ENCODE results near the gene STAG2. TPM values are rescaled to one million over a fixed set of nuclear protein-coding genes. Genes with fewer than 3 reads are reported as not detected.

The STAG2 gene
- total RNA-seq, 1 donor: 91.2 TPM

DNA sequence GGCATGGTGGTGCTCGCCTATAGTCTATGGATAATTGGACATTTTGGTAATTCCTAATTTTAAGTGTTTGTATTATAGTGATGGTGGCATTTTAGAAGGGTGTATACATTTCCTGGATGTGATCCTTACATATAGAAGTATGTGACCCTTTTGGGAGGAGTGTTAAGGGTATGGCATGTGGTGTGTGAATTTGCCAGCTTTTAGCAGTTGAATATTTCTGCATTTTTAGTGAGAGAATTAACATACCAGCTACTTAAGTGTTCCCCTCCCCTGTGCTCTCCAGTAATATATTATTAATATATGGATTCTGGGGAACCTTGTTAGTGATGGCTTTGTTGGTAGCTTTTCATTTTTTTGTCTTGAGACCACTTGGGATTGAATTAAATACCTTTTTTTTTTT, 55.3 kb downstream of the STAG2 start:
- H3K4me1 ChIP-seq (ENCODE audit: insufficient read depth, low read length): no peaks in the 10 kb centered on the region
- H2AFZ ChIP-seq (ENCODE audit: low read length): no peak overlapping the region
- no peaks in the 10 kb centered on the region for H3K9me3 ChIP-seq (ENCODE audit: low read depth, low read length)
- TF ChIP-seq, protein P1, sequence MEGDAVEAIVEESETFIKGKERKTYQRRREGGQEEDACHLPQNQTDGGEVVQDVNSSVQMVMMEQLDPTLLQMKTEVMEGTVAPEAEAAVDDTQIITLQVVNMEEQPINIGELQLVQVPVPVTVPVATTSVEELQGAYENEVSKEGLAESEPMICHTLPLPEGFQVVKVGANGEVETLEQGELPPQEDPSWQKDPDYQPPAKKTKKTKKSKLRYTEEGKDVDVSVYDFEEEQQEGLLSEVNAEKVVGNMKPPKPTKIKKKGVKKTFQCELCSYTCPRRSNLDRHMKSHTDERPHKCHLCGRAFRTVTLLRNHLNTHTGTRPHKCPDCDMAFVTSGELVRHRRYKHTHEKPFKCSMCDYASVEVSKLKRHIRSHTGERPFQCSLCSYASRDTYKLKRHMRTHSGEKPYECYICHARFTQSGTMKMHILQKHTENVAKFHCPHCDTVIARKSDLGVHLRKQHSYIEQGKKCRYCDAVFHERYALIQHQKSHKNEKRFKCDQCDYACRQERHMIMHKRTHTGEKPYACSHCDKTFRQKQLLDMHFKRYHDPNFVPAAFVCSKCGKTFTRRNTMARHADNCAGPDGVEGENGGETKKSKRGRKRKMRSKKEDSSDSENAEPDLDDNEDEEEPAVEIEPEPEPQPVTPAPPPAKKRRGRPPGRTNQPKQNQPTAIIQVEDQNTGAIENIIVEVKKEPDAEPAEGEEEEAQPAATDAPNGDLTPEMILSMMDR (IDR thresholded peaks at IDR 0.05; ENCODE audit: extremely low read depth, low read depth, low read length): no peak
- peaks cover 16% of the 10 kb centered on the region for H4K20me1 ChIP-seq (ENCODE audit: insufficient read depth, low read length)
- peak; percentile 18 for DNase-seq (ENCODE audit: insufficient read length, low spot score, missing footprints)
- peaks cover 89% of the 10 kb centered on the region for H3K79me2 ChIP-seq (ENCODE audit: insufficient read depth, low read length)
- H3K27me3 ChIP-seq (ENCODE audit: insufficient read depth, low read length): no peaks in the 10 kb centered on the region
- H3K4me2 ChIP-seq (ENCODE audit: insufficient read depth, low read length): no peak overlapping the region
- H3K36me3 ChIP-seq (ENCODE audit: insufficient read depth, low read length): no peaks in the 10 kb centered on the region
- H3K27ac ChIP-seq (ENCODE audit: low read depth, low read length): no peak overlapping the region
- H3K4me3 ChIP-seq (ENCODE audit: insufficient read depth, low read length): no peak overlapping the region

DNA sequence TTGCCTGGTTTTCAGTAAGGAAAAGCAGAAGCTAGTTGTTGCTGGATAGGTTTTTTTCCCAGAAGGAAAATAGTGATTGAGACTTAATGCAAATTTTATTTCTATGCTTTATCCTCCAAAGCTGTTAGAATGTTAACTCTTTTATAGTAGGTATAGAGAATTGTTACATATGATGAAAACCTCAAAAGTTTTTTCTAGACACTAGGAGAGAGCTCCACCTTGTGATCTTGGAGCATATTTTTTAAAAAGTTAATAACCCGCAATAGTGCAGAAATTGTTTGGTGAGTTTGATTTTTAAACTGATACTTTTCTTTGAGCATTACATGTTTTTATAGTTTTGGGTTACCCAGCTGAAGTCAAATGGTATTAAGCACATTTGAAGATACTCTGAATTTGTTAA, 56.5 kb downstream of the STAG2 start:
- TF ChIP-seq, protein P1 (IDR thresholded peaks at IDR 0.05; ENCODE audit: extremely low read depth, low read depth, low read length): peak; percentile 21

DNA sequence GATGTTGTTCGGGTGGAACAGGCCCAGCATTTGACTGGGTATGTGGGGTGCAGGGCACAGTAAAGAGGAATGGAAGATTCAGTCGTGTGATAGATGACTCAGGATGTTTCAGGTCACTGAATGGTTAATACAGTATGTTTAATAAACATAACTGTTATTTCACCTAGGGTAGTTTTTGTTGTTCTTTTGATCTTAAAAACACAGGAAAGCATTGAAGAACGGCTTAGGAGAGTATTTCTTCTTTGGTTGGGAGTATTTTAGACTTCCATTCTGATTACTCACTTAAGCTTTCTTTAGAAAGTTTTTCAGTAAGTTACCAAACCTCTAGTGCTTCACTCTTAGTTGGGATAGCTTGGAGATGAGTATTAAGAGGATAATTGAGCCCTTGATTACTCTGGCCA, 62.3 kb downstream of the STAG2 start:
- TF ChIP-seq, protein P1 (IDR thresholded peaks at IDR 0.05; ENCODE audit: extremely low read depth, low read depth, low read length): no peak
- H3K4me2 ChIP-seq (ENCODE audit: insufficient read depth, low read length): peak overlapping the region; percentile 17
- H2AFZ ChIP-seq (ENCODE audit: low read length): no peak overlapping the region
- peaks cover 38% of the 10 kb centered on the region for H3K79me2 ChIP-seq (ENCODE audit: insufficient read depth, low read length)
- no peaks in the 10 kb centered on the region for H3K27me3 ChIP-seq (ENCODE audit: insufficient read depth, low read length)
- no peaks in the 10 kb centered on the region for H3K36me3 ChIP-seq (ENCODE audit: insufficient read depth, low read length)
- no peaks in the 10 kb centered on the region for H3K9me3 ChIP-seq (ENCODE audit: low read depth, low read length)
- DNase-seq (ENCODE audit: insufficient read length, low spot score, missing footprints): no peak
- H3K4me1 ChIP-seq (ENCODE audit: insufficient read depth, low read length): peaks cover 5% of the 10 kb centered on the region
- no peak overlapping the region for H3K4me3 ChIP-seq (ENCODE audit: insufficient read depth, low read length)
- H4K20me1 ChIP-seq (ENCODE audit: insufficient read depth, low read length): no peaks in the 10 kb centered on the region
- H3K27ac ChIP-seq (ENCODE audit: low read depth, low read length): peak overlapping the region; percentile 32

More for the DNA sequence above, 56.5 kb downstream of the STAG2 start:
- no peaks in the 10 kb centered on the region for H3K36me3 ChIP-seq (ENCODE audit: insufficient read depth, low read length)
- no peak overlapping the region for H3K27ac ChIP-seq (ENCODE audit: low read depth, low read length)
- H3K4me3 ChIP-seq (ENCODE audit: insufficient read depth, low read length): no peak overlapping the region
- peaks cover 84% of the 10 kb centered on the region for H3K79me2 ChIP-seq (ENCODE audit: insufficient read depth, low read length)
- H3K27me3 ChIP-seq (ENCODE audit: insufficient read depth, low read length): no peaks in the 10 kb centered on the region
- no peak overlapping the region for H3K4me2 ChIP-seq (ENCODE audit: insufficient read depth, low read length)
- no peak overlapping the region for H2AFZ ChIP-seq (ENCODE audit: low read length)
- no peaks in the 10 kb centered on the region for H3K4me1 ChIP-seq (ENCODE audit: insufficient read depth, low read length)
- H3K9me3 ChIP-seq (ENCODE audit: low read depth, low read length): no peaks in the 10 kb centered on the region
- DNase-seq (ENCODE audit: insufficient read length, low spot score, missing footprints): peak; percentile 19
- peaks cover 13% of the 10 kb centered on the region for H4K20me1 ChIP-seq (ENCODE audit: insufficient read depth, low read length)

DNA sequence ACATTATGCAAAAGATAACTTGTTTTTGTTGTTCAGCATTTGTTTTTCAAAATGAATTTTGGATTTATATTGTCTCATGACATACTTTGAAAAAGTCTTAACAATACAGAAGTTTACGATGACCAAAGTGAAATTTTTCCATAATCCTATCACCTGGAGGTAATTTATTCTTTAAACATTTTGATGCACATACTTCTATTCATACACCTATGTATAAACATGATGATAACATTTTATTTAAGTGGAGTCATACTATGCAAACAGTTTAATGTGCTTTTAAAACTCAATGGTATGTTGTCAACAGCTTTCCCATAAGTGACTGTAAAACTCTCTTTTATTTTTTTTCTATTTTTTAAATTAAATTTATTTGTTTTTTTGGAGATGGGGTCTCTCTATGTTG, 65.0 kb downstream of the STAG2 start:
- TF ChIP-seq, protein P1 (IDR thresholded peaks at IDR 0.05; ENCODE audit: extremely low read depth, low read depth, low read length): no peak
- Histone ChIP-seq H4K20me1 (ENCODE audit: insufficient read depth, low read length) (no peaks in the 10 kb centered on the region), H3K36me3 (ENCODE audit: insufficient read depth, low read length) (no peaks in the 10 kb centered on the region), H3K27ac (ENCODE audit: low read depth, low read length) (no peak overlapping the region), H3K4me1 (ENCODE audit: insufficient read depth, low read length) (peaks cover 5% of the 10 kb centered on the region), H3K4me2 (ENCODE audit: insufficient read depth, low read length) (no peak overlapping the region), H2AFZ (ENCODE audit: low read length) (no peak overlapping the region), H3K27me3 (ENCODE audit: insufficient read depth, low read length) (no peaks in the 10 kb centered on the region), H3K79me2 (ENCODE audit: insufficient read depth, low read length) (peaks cover 13% of the 10 kb centered on the region), H3K4me3 (ENCODE audit: insufficient read depth, low read length) (no peak overlapping the region), H3K9me3 (ENCODE audit: low read depth, low read length) (no peaks in the 10 kb centered on the region)
- no peak for DNase-seq (ENCODE audit: insufficient read length, low spot score, missing footprints)
